Bronchial epithelial cell (primary cell): ENCODE measurements around the gene IFI44. TPM values are rescaled to one million over a fixed set of nuclear protein-coding genes. Genes with fewer than 3 reads are reported as not detected.

Source experiments
- DNase-seq: peaks from one replicate; pipeline ENCODE4 v3.0.0-alpha.2; 2010; ENCODE audit warnings: low read depth
- FAIRE-seq: peaks from 2 replicates; lab custom pipeline; 2011; peaks lifted over from hg19 to GRCh38; lab: Jason Lieb, UNC
- H3K27me3 ChIP-seq: 2 replicates; pipeline ENCODE4 v1.5.1; 2011; ENCODE audit warnings: low read length; ENCODE audit not compliant: control insufficient read depth, insufficient read depth
- H3K36me3 ChIP-seq: 2 replicates; pipeline ENCODE4 v1.5.1; 2011; ENCODE audit warnings: low read length; ENCODE audit not compliant: control insufficient read depth, insufficient read depth
- H3K4me3 ChIP-seq: 2 replicates; pipeline ENCODE4 v1.5.1; 2011; ENCODE audit warnings: mild to moderate bottlenecking, low read depth, low read length, control low read depth
- total RNA-seq: library from RNA; depleted of rRNA; stranded (reverse); fragments of >200 nt; gene quantifications from 2 replicates; pipeline ENCODE4 v1.2.1, GENCODE V29; 2014
- TF ChIP-seq, protein P1 (sequence below): IDR thresholded peaks from 2 replicates; pipeline ENCODE4 v1.5.1; 2011; ENCODE audit warnings: mild to moderate bottlenecking, moderate library complexity, low read length, control low read depth, inconsistent platforms; ENCODE audit not compliant: insufficient read depth, severe bottlenecking

The IFI44 gene
- total RNA-seq, 1 donor from 2014 or later = 0.26 TPM

- Histone ChIP-seq H3K27me3 (no peaks in the 10 kb centered on the region), H3K4me3 (no peak overlapping the region), H3K36me3 (no peaks in the 10 kb centered on the region)
- no peak for FAIRE-seq
- no peak for DNase-seq
- TF ChIP-seq, protein P1, sequence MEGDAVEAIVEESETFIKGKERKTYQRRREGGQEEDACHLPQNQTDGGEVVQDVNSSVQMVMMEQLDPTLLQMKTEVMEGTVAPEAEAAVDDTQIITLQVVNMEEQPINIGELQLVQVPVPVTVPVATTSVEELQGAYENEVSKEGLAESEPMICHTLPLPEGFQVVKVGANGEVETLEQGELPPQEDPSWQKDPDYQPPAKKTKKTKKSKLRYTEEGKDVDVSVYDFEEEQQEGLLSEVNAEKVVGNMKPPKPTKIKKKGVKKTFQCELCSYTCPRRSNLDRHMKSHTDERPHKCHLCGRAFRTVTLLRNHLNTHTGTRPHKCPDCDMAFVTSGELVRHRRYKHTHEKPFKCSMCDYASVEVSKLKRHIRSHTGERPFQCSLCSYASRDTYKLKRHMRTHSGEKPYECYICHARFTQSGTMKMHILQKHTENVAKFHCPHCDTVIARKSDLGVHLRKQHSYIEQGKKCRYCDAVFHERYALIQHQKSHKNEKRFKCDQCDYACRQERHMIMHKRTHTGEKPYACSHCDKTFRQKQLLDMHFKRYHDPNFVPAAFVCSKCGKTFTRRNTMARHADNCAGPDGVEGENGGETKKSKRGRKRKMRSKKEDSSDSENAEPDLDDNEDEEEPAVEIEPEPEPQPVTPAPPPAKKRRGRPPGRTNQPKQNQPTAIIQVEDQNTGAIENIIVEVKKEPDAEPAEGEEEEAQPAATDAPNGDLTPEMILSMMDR = no peak
Measured at GRCh38 chr1:78630600-78630999, 19.0 kb upstream of the IFI44 start.

- DNase-seq (no peak), FAIRE-seq (no peak)
- Histone ChIP-seq H3K27me3 (no peaks in the 10 kb centered on the region), H3K4me3 (no peak overlapping the region), H3K36me3 (no peaks in the 10 kb centered on the region)
- TF ChIP-seq, protein P1 = no peak
Measured at GRCh38 chr1:78633209-78633608, 16.4 kb upstream of the IFI44 start.

DNA sequence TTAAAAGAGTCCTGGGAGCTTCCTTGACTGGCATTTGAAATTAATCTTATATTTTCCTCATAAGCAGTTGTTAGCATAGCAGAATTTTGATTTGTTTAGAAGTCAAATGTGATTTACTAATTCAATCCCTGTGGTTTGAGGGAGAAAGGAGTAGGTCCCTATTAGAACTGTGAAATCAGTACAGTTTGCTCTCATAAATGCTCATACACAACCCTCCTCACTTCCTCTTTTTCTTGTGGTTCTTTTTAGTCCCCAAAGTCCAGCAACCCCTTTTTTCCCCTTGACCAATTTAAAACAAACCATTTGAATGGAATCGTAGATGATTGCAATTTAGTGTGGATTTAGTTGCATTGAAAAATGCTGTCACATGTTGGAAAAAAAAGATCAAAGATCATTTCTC lies 9.2 kb upstream of the IFI44 start:
- FAIRE-seq (no peak), DNase-seq (no peak)
- TF ChIP-seq, protein P1 = no peak
- H3K36me3 ChIP-seq = no peaks in the 10 kb centered on the region
- no peaks in the 10 kb centered on the region for H3K27me3 ChIP-seq
- H3K4me3 ChIP-seq = no peak overlapping the region

- TF ChIP-seq, protein P1 = no peak
- no peak overlapping the region for H3K4me3 ChIP-seq
- H3K27me3 ChIP-seq = no peaks in the 10 kb centered on the region
- H3K36me3 ChIP-seq = no peaks in the 10 kb centered on the region
- DNase-seq (no peak), FAIRE-seq (no peak)
Measured at GRCh38 chr1:78641558-78641957, 8.1 kb upstream of the IFI44 start.

- FAIRE-seq = no peak
- peak; percentile 2 for DNase-seq
- Histone ChIP-seq H3K4me3 (no peak overlapping the region), H3K27me3 (no peaks in the 10 kb centered on the region), H3K36me3 (no peaks in the 10 kb centered on the region)
- TF ChIP-seq, protein P1 = no peak
Measured at GRCh38 chr1:78645723-78646122, 3.9 kb upstream of the IFI44 start.

DNA sequence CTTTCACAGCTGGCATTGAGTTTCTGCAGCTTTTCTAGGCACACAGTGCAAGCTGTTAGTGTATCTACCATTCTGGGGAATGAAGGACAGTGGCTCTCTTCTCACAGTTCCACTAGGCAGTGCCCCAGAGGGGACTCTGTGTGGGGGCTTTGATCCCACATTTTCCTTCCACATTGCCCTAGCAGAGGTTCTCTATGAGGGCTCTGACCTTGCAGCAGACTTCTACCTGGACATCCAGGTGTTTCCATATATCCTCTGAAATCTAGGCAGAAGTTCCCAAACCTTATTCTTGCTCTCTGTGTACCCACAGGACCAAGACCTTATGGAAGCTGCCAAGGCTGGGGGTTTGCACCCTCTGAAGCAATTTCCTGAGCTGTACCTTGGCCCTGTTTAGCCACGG lies 2.4 kb upstream of the IFI44 start:
- Histone ChIP-seq H3K27me3 (no peaks in the 10 kb centered on the region), H3K4me3 (no peak overlapping the region), H3K36me3 (no peaks in the 10 kb centered on the region)
- TF ChIP-seq, protein P1 = no peak
- DNase-seq (no peak), FAIRE-seq (peak; percentile 28)
